Activated naive CD8-positive, alpha-beta T cell (primary cell): ENCODE data around the gene EVA1A.
A peak's percentile ranks its signal among the peaks of the same experiment; 100 is the strongest.

Experiments used
- H3K27ac Mint-ChIP-seq: one replicate; pipeline ENCODE4 v1.8.0; 2021; ENCODE audit warnings: mixed read lengths
- H3K27me3 Mint-ChIP-seq: one replicate; pipeline ENCODE4 v1.8.0; 2021; ENCODE audit warnings: mixed read lengths
- H3K36me3 Mint-ChIP-seq: one replicate; pipeline ENCODE4 v1.8.0; 2021; ENCODE audit warnings: mixed read lengths
- H3K4me1 Mint-ChIP-seq: one replicate; pipeline ENCODE4 v1.8.0; 2021; ENCODE audit warnings: low read depth, mixed read lengths
- H3K4me3 Mint-ChIP-seq: one replicate; pipeline ENCODE4 v1.8.0; 2021; ENCODE audit warnings: mild to moderate bottlenecking, mixed read lengths
- H3K9me3 Mint-ChIP-seq: one replicate; pipeline ENCODE4 v1.8.0; 2021; ENCODE audit warnings: low read depth, mixed read lengths

EVA1A gene

GRCh38 chr2:75560022-75560767 lies 544 bp downstream of the EVA1A start:
- Mint-ChIP-seq H3K4me3 (peak overlapping the region; percentile 85), H3K4me1 (peaks cover 19% of the 10 kb centered on the region), H3K9me3 (no peaks in the 10 kb centered on the region), H3K27me3 (peaks cover 25% of the 10 kb centered on the region), H3K27ac (no peak overlapping the region), H3K36me3 (no peaks in the 10 kb centered on the region)

GRCh38 chr2:75559680-75560021 lies 1.1 kb downstream of the EVA1A start:
- peak overlapping the region; percentile 85 for H3K4me3 Mint-ChIP-seq
- H3K27ac Mint-ChIP-seq = no peak overlapping the region
- H3K9me3 Mint-ChIP-seq = no peaks in the 10 kb centered on the region
- H3K4me1 Mint-ChIP-seq = peaks cover 19% of the 10 kb centered on the region
- no peaks in the 10 kb centered on the region for H3K36me3 Mint-ChIP-seq
- H3K27me3 Mint-ChIP-seq = peaks cover 28% of the 10 kb centered on the region

- no peaks in the 10 kb centered on the region for H3K9me3 Mint-ChIP-seq
- peaks cover 29% of the 10 kb centered on the region for H3K27me3 Mint-ChIP-seq
- H3K36me3 Mint-ChIP-seq = no peaks in the 10 kb centered on the region
- no peak overlapping the region for H3K27ac Mint-ChIP-seq
- peak overlapping the region; percentile 14 for H3K4me3 Mint-ChIP-seq
- H3K4me1 Mint-ChIP-seq = peaks cover 18% of the 10 kb centered on the region
Measured at GRCh38 chr2:75558786-75559679, 1.7 kb downstream of the EVA1A start.

GRCh38 chr2:75558136-75558535 lies 2.6 kb downstream of the EVA1A start:
- no peaks in the 10 kb centered on the region for H3K36me3 Mint-ChIP-seq
- peaks cover 13% of the 10 kb centered on the region for H3K4me1 Mint-ChIP-seq
- H3K27me3 Mint-ChIP-seq = peaks cover 29% of the 10 kb centered on the region
- H3K9me3 Mint-ChIP-seq = no peaks in the 10 kb centered on the region
- H3K27ac Mint-ChIP-seq = no peak overlapping the region
- H3K4me3 Mint-ChIP-seq = no peak overlapping the region

GRCh38 chr2:75557474-75558133 lies 3.1 kb downstream of the EVA1A start:
- H3K36me3 Mint-ChIP-seq = no peaks in the 10 kb centered on the region
- H3K27me3 Mint-ChIP-seq = peaks cover 29% of the 10 kb centered on the region
- H3K9me3 Mint-ChIP-seq = no peaks in the 10 kb centered on the region

GRCh38 chr2:75556679-75557366 lies 3.9 kb downstream of the EVA1A start:
- Mint-ChIP-seq H3K27me3 (peaks cover 33% of the 10 kb centered on the region), H3K4me1 (peaks cover 13% of the 10 kb centered on the region), H3K36me3 (no peaks in the 10 kb centered on the region), H3K4me3 (no peak overlapping the region), H3K9me3 (no peaks in the 10 kb centered on the region), H3K27ac (no peak overlapping the region)

More at GRCh38 chr2:75557474-75558133, 3.1 kb downstream of the EVA1A start:
- H3K4me3 Mint-ChIP-seq = no peak overlapping the region
- peaks cover 13% of the 10 kb centered on the region for H3K4me1 Mint-ChIP-seq
- H3K27ac Mint-ChIP-seq = no peak overlapping the region

- Mint-ChIP-seq H3K4me1 (peaks cover 5% of the 10 kb centered on the region), H3K4me3 (no peak overlapping the region), H3K27ac (no peak overlapping the region), H3K9me3 (no peaks in the 10 kb centered on the region), H3K27me3 (peaks cover 28% of the 10 kb centered on the region), H3K36me3 (no peaks in the 10 kb centered on the region)
Measured at GRCh38 chr2:75555701-75556100, 5.0 kb downstream of the EVA1A start.

GRCh38 chr2:75553935-75554531 lies 6.7 kb downstream of the EVA1A start:
- Mint-ChIP-seq H3K27ac (no peak overlapping the region), H3K4me1 (no peaks in the 10 kb centered on the region), H3K9me3 (no peaks in the 10 kb centered on the region), H3K27me3 (peaks cover 23% of the 10 kb centered on the region), H3K4me3 (no peak overlapping the region), H3K36me3 (no peaks in the 10 kb centered on the region)

- Mint-ChIP-seq H3K27ac (no peak overlapping the region), H3K4me3 (no peak overlapping the region), H3K9me3 (no peaks in the 10 kb centered on the region), H3K4me1 (peaks cover 1% of the 10 kb centered on the region), H3K36me3 (no peaks in the 10 kb centered on the region), H3K27me3 (peaks cover 21% of the 10 kb centered on the region)
Measured at GRCh38 chr2:75552222-75552621, 8.5 kb downstream of the EVA1A start.

GRCh38 chr2:75551434-75551833 lies 9.3 kb downstream of the EVA1A start:
- H3K4me1 Mint-ChIP-seq = peaks cover 1% of the 10 kb centered on the region
- H3K27me3 Mint-ChIP-seq = peaks cover 21% of the 10 kb centered on the region
- H3K4me3 Mint-ChIP-seq = no peak overlapping the region
- no peaks in the 10 kb centered on the region for H3K9me3 Mint-ChIP-seq
- H3K36me3 Mint-ChIP-seq = no peaks in the 10 kb centered on the region
- H3K27ac Mint-ChIP-seq = no peak overlapping the region

- Mint-ChIP-seq H3K36me3 (no peaks in the 10 kb centered on the region), H3K27ac (no peak overlapping the region), H3K4me1 (peaks cover 1% of the 10 kb centered on the region), H3K9me3 (no peaks in the 10 kb centered on the region), H3K4me3 (no peak overlapping the region), H3K27me3 (peaks cover 13% of the 10 kb centered on the region)
Measured at GRCh38 chr2:75549401-75550253, 11.1 kb downstream of the EVA1A start.

- Mint-ChIP-seq H3K27ac (no peak overlapping the region), H3K27me3 (peaks cover 12% of the 10 kb centered on the region), H3K4me3 (no peak overlapping the region), H3K36me3 (no peaks in the 10 kb centered on the region), H3K4me1 (peaks cover 1% of the 10 kb centered on the region), H3K9me3 (no peaks in the 10 kb centered on the region)
Measured at GRCh38 chr2:75548036-75548573, 12.6 kb downstream of the EVA1A start.

GRCh38 chr2:75547345-75548035 lies 13.2 kb downstream of the EVA1A start:
- peaks cover 14% of the 10 kb centered on the region for H3K27me3 Mint-ChIP-seq
- H3K4me1 Mint-ChIP-seq = peaks cover 1% of the 10 kb centered on the region
- H3K27ac Mint-ChIP-seq = no peak overlapping the region
- no peaks in the 10 kb centered on the region for H3K36me3 Mint-ChIP-seq
- H3K4me3 Mint-ChIP-seq = no peak overlapping the region
- no peaks in the 10 kb centered on the region for H3K9me3 Mint-ChIP-seq
